ENCODE data around the gene VMP1. TPM values are rescaled to one million over a fixed set of nuclear protein-coding genes. Genes with fewer than 3 reads are reported as not detected.

Gene VMP1
- total RNA-seq, 1 donor from 2014 or later, result 314 TPM

DNA sequence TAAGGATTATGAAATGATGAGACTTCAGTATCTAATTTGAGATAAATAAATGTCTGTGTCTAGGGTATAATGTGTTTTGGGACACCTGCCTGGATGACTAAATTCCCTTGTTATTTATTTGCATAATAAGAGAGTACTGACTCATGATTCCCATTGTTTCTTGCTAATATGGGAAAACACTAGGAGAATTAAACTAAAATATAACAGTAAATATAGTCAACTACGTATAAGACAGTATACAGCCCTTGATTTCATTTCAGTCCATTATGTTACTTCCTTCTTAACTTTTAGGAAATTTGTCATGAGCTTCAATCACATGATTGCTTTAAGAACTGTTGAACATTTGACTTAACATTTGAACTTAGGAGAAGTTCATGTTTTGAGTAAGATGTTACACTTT is 62.4 kb downstream of the VMP1 start:
- H3K9me3 ChIP-seq (ENCODE audit: insufficient read depth, low read depth, low read length), result no peaks in the 10 kb centered on the region
- H3K36me3 Mint-ChIP-seq (ENCODE audit: low read depth, unreplicated experiment), result peaks cover 6% of the 10 kb centered on the region
- H4K20me1 ChIP-seq (ENCODE audit: insufficient read depth, low read length), result no peaks in the 10 kb centered on the region
- no peak overlapping the region for H2AFZ ChIP-seq (ENCODE audit: low read depth, low read length)
- TF ChIP-seq EZH2 (IDR thresholded peaks at IDR 0.05; ENCODE audit: insufficient read depth, low read length), result no peak
- TF ChIP-seq, protein P1, sequence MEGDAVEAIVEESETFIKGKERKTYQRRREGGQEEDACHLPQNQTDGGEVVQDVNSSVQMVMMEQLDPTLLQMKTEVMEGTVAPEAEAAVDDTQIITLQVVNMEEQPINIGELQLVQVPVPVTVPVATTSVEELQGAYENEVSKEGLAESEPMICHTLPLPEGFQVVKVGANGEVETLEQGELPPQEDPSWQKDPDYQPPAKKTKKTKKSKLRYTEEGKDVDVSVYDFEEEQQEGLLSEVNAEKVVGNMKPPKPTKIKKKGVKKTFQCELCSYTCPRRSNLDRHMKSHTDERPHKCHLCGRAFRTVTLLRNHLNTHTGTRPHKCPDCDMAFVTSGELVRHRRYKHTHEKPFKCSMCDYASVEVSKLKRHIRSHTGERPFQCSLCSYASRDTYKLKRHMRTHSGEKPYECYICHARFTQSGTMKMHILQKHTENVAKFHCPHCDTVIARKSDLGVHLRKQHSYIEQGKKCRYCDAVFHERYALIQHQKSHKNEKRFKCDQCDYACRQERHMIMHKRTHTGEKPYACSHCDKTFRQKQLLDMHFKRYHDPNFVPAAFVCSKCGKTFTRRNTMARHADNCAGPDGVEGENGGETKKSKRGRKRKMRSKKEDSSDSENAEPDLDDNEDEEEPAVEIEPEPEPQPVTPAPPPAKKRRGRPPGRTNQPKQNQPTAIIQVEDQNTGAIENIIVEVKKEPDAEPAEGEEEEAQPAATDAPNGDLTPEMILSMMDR (IDR thresholded peaks at IDR 0.05; ENCODE audit: insufficient read depth, low read depth, low read length), result no peak
- peak overlapping the region; percentile 41 for H3K27ac Mint-ChIP-seq (ENCODE audit: unreplicated experiment)
- H3K4me2 ChIP-seq (ENCODE audit: low read length), result no peak overlapping the region
- FAIRE-seq, result no peak
- H3K36me3 ChIP-seq (ENCODE audit: insufficient read depth, low read length), result peaks cover 6% of the 10 kb centered on the region
- DNase-seq (ENCODE audit: low read depth), result peak; percentile 52
- peaks cover 18% of the 10 kb centered on the region for H3K4me1 Mint-ChIP-seq (ENCODE audit: low read depth, unreplicated experiment)
- no peak overlapping the region for H3K4me3 Mint-ChIP-seq (ENCODE audit: unreplicated experiment)
- no peaks in the 10 kb centered on the region for H3K27me3 Mint-ChIP-seq (ENCODE audit: low read depth, unreplicated experiment)
- peaks cover 20% of the 10 kb centered on the region for H3K79me2 ChIP-seq (ENCODE audit: insufficient read depth, low read length)
- H3K27me3 ChIP-seq (ENCODE audit: insufficient read depth, low read length), result no peaks in the 10 kb centered on the region
- H3K9me3 Mint-ChIP-seq (ENCODE audit: unreplicated experiment), result no peaks in the 10 kb centered on the region
- no peak overlapping the region for H3K4me3 ChIP-seq (ENCODE audit: insufficient read depth, low read depth, low read length)
- peaks cover 18% of the 10 kb centered on the region for H3K4me1 ChIP-seq (ENCODE audit: insufficient read depth, low read length)
- H3K9ac ChIP-seq (ENCODE audit: low read length), result peak overlapping the region; percentile 15
- peak overlapping the region; percentile 76 for H3K27ac ChIP-seq (ENCODE audit: low read depth, low read length)

DNA sequence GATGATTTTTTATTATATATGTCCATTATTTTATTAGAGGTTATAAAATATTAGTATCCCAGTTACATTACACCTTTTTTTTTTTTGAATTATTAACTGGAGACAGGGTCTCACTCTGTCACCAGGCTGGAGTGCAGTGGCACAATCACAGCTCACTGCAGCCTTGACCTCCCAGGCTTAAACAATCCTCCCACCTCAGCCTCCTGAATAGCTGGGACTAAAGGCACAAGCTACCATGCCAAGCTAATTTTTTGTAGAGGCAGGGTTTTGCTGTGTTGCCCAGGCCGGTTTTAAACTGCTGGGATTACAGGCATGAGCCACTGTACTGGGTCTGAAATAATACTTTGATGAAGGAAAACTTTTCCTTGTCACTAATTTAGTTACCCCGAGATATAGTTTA is 63.6 kb downstream of the VMP1 start:
- H3K4me3 Mint-ChIP-seq (ENCODE audit: unreplicated experiment), result no peak overlapping the region
- no peaks in the 10 kb centered on the region for H3K27me3 ChIP-seq (ENCODE audit: insufficient read depth, low read length)
- no peak for TF ChIP-seq EZH2 (IDR thresholded peaks at IDR 0.05; ENCODE audit: insufficient read depth, low read length)
- TF ChIP-seq, protein P1 (IDR thresholded peaks at IDR 0.05; ENCODE audit: insufficient read depth, low read depth, low read length), result no peak
- H3K4me2 ChIP-seq (ENCODE audit: low read length), result no peak overlapping the region
- peaks cover 12% of the 10 kb centered on the region for H3K36me3 ChIP-seq (ENCODE audit: insufficient read depth, low read length)
- no peak overlapping the region for H3K27ac Mint-ChIP-seq (ENCODE audit: unreplicated experiment)
- peaks cover 14% of the 10 kb centered on the region for H3K79me2 ChIP-seq (ENCODE audit: insufficient read depth, low read length)
- H3K9me3 Mint-ChIP-seq (ENCODE audit: unreplicated experiment), result no peaks in the 10 kb centered on the region
- H3K27ac ChIP-seq (ENCODE audit: low read depth, low read length), result no peak overlapping the region
- no peak overlapping the region for H3K9ac ChIP-seq (ENCODE audit: low read length)
- peaks cover 14% of the 10 kb centered on the region for H3K4me1 ChIP-seq (ENCODE audit: insufficient read depth, low read length)
- H2AFZ ChIP-seq (ENCODE audit: low read depth, low read length), result no peak overlapping the region
- peaks cover 4% of the 10 kb centered on the region for H3K36me3 Mint-ChIP-seq (ENCODE audit: low read depth, unreplicated experiment)
- H3K4me1 Mint-ChIP-seq (ENCODE audit: low read depth, unreplicated experiment), result peaks cover 15% of the 10 kb centered on the region
- no peaks in the 10 kb centered on the region for H3K27me3 Mint-ChIP-seq (ENCODE audit: low read depth, unreplicated experiment)
- no peak for FAIRE-seq
- no peak overlapping the region for H3K4me3 ChIP-seq (ENCODE audit: insufficient read depth, low read depth, low read length)
- H3K9me3 ChIP-seq (ENCODE audit: insufficient read depth, low read depth, low read length), result no peaks in the 10 kb centered on the region
- no peaks in the 10 kb centered on the region for H4K20me1 ChIP-seq (ENCODE audit: insufficient read depth, low read length)
- DNase-seq (ENCODE audit: low read depth), result no peak

DNA sequence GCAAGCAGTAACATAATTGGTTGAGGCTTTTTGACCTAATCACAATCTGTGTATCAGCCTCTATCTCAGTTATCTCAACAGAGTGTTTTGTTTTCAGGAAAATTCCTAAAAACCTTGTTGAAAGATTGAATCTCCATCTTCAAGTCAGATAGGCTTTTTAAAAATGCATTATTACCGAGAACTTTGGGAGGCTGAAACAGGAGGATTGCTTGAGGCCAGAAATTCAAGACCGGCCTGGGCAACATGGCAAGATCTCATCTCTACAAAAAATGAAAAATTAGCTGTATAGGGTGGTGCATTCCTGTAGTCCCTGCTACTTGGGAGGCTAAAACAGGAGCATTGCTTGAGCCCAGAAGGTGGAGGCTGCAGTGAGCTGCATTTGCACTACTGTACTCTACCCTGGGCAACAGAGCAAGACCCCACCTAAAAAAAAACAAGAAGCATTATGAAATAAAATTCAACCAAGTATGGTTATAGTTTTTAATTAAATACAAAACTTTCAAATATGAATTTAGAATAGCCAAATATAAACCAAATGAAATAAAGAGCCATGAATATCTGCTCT is 68.4 kb downstream of the VMP1 start:
- Histone ChIP-seq H3K4me1 (ENCODE audit: insufficient read depth, low read length) (no peaks in the 10 kb centered on the region), H3K36me3 (ENCODE audit: insufficient read depth, low read length) (peaks cover 10% of the 10 kb centered on the region), H3K79me2 (ENCODE audit: insufficient read depth, low read length) (peaks cover 4% of the 10 kb centered on the region), H4K20me1 (ENCODE audit: insufficient read depth, low read length) (no peaks in the 10 kb centered on the region), H2AFZ (ENCODE audit: low read depth, low read length) (no peak overlapping the region), H3K4me2 (ENCODE audit: low read length) (no peak overlapping the region), H3K27me3 (ENCODE audit: insufficient read depth, low read length) (no peaks in the 10 kb centered on the region), H3K9me3 (ENCODE audit: insufficient read depth, low read depth, low read length) (no peaks in the 10 kb centered on the region), H3K9ac (ENCODE audit: low read length) (no peak overlapping the region), H3K27ac (ENCODE audit: low read depth, low read length) (no peak overlapping the region), H3K4me3 (ENCODE audit: insufficient read depth, low read depth, low read length) (no peak overlapping the region)
- H3K9me3 Mint-ChIP-seq (ENCODE audit: unreplicated experiment), result peaks cover 4% of the 10 kb centered on the region
- no peak overlapping the region for H3K4me3 Mint-ChIP-seq (ENCODE audit: unreplicated experiment)
- peaks cover 26% of the 10 kb centered on the region for H3K36me3 Mint-ChIP-seq (ENCODE audit: low read depth, unreplicated experiment)
- H3K27ac Mint-ChIP-seq (ENCODE audit: unreplicated experiment), result no peak overlapping the region
- no peak for FAIRE-seq
- TF ChIP-seq, protein P1 (IDR thresholded peaks at IDR 0.05; ENCODE audit: insufficient read depth, low read depth, low read length), result no peak
- TF ChIP-seq EZH2 (IDR thresholded peaks at IDR 0.05; ENCODE audit: insufficient read depth, low read length), result no peak
- H3K4me1 Mint-ChIP-seq (ENCODE audit: low read depth, unreplicated experiment), result peaks cover 11% of the 10 kb centered on the region
- H3K27me3 Mint-ChIP-seq (ENCODE audit: low read depth, unreplicated experiment), result no peaks in the 10 kb centered on the region
- no peak for DNase-seq (ENCODE audit: low read depth)
